ENCODE measurements around the gene TMEM163. TPM values are rescaled to one million over a fixed set of nuclear protein-coding genes. Genes with fewer than 3 reads are reported as not detected.

TMEM163 gene
- total and polyA plus RNA-seq, 2 of the 13 experiments (the other 11 are each of a cell fraction or from before 2014, with no cell fraction given): 0.05 TPM; not detected in 1

DNA sequence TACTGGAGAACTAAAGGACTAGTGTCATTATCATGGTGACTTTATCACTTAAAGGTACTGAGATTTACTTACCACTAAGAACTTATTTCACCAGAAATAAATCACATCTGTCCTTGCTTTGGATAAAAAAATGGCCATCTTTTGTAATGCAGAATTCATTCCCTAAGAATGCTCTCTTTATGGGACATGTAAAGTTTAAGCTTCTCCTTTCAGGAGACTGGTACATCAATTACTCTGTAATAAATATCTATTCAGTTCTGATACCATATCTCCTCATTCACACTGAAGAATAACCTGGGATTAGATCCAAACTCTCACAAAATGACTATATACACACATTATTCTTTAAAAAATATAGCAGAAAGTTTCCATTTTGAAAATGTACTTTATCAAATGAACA, 24.4 kb downstream of the TMEM163 start:
- Histone ChIP-seq H4K20me1 (ENCODE audit: insufficient read depth, low read length) (no peaks in the 10 kb centered on the region), H3K4me2 (ENCODE audit: low read depth, low read length) (no peak overlapping the region), H3K4me3 (replicated peaks in 1 of 3; ENCODE audit: insufficient read depth in 1 of 3, low read depth in 2 of 3, low read length in 3 of 3) (no peak overlapping the region), H3K9ac (ENCODE audit: insufficient read depth, low read depth, low read length) (no peak overlapping the region), H3K79me2 (ENCODE audit: insufficient read depth, low read length) (no peaks in the 10 kb centered on the region), H3K4me1 (ENCODE audit: insufficient read depth, low read length) (no peaks in the 10 kb centered on the region), H3K27me3 (ENCODE audit: control insufficient read depth in 1 of 2, insufficient read depth in 2 of 2, low read length in 2 of 2) (peaks cover 0 to 5% of the 10 kb centered on the region in 2 experiments; a peak in 1 of 5 replicates), H3K27ac (ENCODE audit: extremely low read length, insufficient read depth, low read length) (no peak overlapping the region), H3K36me3 (replicated peaks in 1 of 2; ENCODE audit: control insufficient read depth in 1 of 2, insufficient read depth in 2 of 2, low read length in 2 of 2) (no peaks in the 10 kb centered on the region), H3K9me3 (ENCODE audit: low read length) (no peaks in the 10 kb centered on the region), H2AFZ (ENCODE audit: low read length) (no peak overlapping the region)
- in situ Hi-C loops (cut with HindIII; ENCODE audit: extremely low pct_ligation_motif_present, low pct_unique_long_range_greater_than_20kb): no loop called here
- no TSS peak for BruUV-seq (replicated peaks)
- intact Hi-C loops (cut with micrococcal nuclease; ENCODE audit: unreplicated experiment): no loop called here
- FAIRE-seq: no peak
- ChIA-PET CTCF (ENCODE audit: low intra/inter-chr PET ratio, low total read pairs) (no interaction called here), POLR2A (no interaction called here)
- no peak for DNase-seq (ENCODE audit: low spot score)
- ATAC-seq: no peak
- no peak for TF ChIP-seq THYN1 (CRISPR knock-in tag; IDR thresholded peaks at IDR 0.05; ENCODE audit: borderline replicate concordance, low read depth)
- TF ChIP-seq FLYWCH1 (CRISPR knock-in tag; IDR thresholded peaks at IDR 0.05): no peak
- TF ChIP-seq STAG1 (CRISPR knock-in tag; IDR thresholded peaks at IDR 0.05): no peak
- no peak for TF ChIP-seq ZSCAN29 (CRISPR knock-in tag; conservative IDR thresholded peaks at IDR 0.05)
- no peak for TF ChIP-seq ZNF746 (CRISPR knock-in tag; IDR thresholded peaks at IDR 0.05)
- no peak for TF ChIP-seq ZNF850 (CRISPR knock-in tag; conservative IDR thresholded peaks at IDR 0.05)
- no peak for TF ChIP-seq ZNF253 (CRISPR knock-in tag; IDR thresholded peaks at IDR 0.05; ENCODE audit: borderline replicate concordance)
- TF ChIP-seq ZNF296 (CRISPR knock-in tag; conservative IDR thresholded peaks at IDR 0.05): no peak
- TF ChIP-seq, protein P1, sequence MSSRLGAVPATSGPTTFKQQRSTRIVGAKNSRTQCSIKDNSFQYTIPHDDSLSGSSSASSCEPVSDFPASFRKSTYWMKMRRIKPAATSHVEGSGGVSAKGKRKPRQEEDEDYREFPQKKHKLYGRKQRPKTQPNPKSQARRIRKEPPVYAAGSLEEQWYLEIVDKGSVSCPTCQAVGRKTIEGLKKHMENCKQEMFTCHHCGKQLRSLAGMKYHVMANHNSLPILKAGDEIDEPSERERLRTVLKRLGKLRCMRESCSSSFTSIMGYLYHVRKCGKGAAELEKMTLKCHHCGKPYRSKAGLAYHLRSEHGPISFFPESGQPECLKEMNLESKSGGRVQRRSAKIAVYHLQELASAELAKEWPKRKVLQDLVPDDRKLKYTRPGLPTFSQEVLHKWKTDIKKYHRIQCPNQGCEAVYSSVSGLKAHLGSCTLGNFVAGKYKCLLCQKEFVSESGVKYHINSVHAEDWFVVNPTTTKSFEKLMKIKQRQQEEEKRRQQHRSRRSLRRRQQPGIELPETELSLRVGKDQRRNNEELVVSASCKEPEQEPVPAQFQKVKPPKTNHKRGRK (CRISPR knock-in tag; IDR thresholded peaks at IDR 0.05): no peak
- no peak for TF ChIP-seq ZNF83 (CRISPR knock-in tag; IDR thresholded peaks at IDR 0.05; ENCODE audit: borderline replicate concordance)
- TF ChIP-seq FOXJ3 (CRISPR knock-in tag; IDR thresholded peaks at IDR 0.05; ENCODE audit: borderline replicate concordance): no peak
- TF ChIP-seq, protein P2, sequence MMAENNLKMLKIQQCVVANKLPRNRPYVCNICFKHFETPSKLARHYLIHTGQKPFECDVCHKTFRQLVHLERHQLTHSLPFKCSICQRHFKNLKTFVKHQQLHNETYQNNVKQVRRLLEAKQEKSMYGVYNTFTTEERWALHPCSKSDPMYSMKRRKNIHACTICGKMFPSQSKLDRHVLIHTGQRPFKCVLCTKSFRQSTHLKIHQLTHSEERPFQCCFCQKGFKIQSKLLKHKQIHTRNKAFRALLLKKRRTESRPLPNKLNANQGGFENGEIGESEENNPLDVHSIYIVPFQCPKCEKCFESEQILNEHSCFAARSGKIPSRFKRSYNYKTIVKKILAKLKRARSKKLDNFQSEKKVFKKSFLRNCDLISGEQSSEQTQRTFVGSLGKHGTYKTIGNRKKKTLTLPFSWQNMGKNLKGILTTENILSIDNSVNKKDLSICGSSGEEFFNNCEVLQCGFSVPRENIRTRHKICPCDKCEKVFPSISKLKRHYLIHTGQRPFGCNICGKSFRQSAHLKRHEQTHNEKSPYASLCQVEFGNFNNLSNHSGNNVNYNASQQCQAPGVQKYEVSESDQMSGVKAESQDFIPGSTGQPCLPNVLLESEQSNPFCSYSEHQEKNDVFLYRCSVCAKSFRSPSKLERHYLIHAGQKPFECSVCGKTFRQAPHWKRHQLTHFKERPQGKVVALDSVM (CRISPR knock-in tag; IDR thresholded peaks at IDR 0.05): no peak
- TF ChIP-seq, protein P3, sequence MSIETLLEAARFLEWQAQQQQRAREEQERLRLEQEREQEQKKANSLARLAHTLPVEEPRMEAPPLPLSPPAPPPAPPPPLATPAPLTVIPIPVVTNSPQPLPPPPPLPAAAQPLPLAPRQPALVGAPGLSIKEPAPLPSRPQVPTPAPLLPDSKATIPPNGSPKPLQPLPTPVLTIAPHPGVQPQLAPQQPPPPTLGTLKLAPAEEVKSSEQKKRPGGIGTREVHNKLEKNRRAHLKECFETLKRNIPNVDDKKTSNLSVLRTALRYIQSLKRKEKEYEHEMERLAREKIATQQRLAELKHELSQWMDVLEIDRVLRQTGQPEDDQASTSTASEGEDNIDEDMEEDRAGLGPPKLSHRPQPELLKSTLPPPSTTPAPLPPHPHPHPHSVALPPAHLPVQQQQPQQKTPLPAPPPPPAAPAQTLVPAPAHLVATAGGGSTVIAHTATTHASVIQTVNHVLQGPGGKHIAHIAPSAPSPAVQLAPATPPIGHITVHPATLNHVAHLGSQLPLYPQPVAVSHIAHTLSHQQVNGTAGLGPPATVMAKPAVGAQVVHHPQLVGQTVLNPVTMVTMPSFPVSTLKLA (IDR thresholded peaks at IDR 0.05): no peak
- no peak for TF ChIP-seq ZNF530 (CRISPR knock-in tag; IDR thresholded peaks at IDR 0.05; ENCODE audit: low read depth)
- TF ChIP-seq, protein P4, sequence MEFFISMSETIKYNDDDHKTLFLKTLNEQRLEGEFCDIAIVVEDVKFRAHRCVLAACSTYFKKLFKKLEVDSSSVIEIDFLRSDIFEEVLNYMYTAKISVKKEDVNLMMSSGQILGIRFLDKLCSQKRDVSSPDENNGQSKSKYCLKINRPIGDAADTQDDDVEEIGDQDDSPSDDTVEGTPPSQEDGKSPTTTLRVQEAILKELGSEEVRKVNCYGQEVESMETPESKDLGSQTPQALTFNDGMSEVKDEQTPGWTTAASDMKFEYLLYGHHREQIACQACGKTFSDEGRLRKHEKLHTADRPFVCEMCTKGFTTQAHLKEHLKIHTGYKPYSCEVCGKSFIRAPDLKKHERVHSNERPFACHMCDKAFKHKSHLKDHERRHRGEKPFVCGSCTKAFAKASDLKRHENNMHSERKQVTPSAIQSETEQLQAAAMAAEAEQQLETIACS (CRISPR knock-in tag; IDR thresholded peaks at IDR 0.05): no peak

All from HepG2 (cell line).